RWPE1 (cell line): Measurements from ENCODE around the gene GDF15.

ENCODE experiments used
- CTCF ChIA-PET: fragments of 350-600 bp; sonication (Branson Sonifier 250); formaldehyde crosslinking; extraction: SDS; loops from one replicate; lab custom pipeline; 2021; lab: Yijun Ruan, JAX
- POLR2A ChIA-PET: fragments of 400-600 bp; formaldehyde crosslinking; extraction: SDS; loops from one replicate; lab custom pipeline; 2020; ENCODE audit warnings: antibody characterized with exemption; ENCODE audit not compliant: low non-redundant PET; lab: Yijun Ruan, JAX
- DNase-seq: peaks from one replicate; pipeline ENCODE4 v3.0.0; 2012; ENCODE audit warnings: low spot score
- H3K27ac ChIP-seq: fragments of 450-650 bp; 2 replicates; pipeline ENCODE4 v1.5.1; 2017
- TF ChIP-seq, protein P1 (sequence below): fragments of 450-650 bp; conservative IDR thresholded peaks from 2 replicates; pipeline ENCODE4 v1.5.1; 2017; ENCODE audit warnings: low read depth, mild to moderate bottlenecking

Gene GDF15

GRCh38 chr19:18424890-18425514 lies 39.0 kb downstream of the GDF15 start:
- ChIA-PET CTCF (interaction anchor here (0.7 to 1.5 kb wide), 4 partner anchors 36 to 570 kb away, joined by 3 to 5 read pairs (median 4); no protein-coding TSS in a partner anchor), POLR2A (no interaction called here)
- no peak for DNase-seq
- peak overlapping the region; percentile 86 for H3K27ac ChIP-seq
- TF ChIP-seq, protein P1, sequence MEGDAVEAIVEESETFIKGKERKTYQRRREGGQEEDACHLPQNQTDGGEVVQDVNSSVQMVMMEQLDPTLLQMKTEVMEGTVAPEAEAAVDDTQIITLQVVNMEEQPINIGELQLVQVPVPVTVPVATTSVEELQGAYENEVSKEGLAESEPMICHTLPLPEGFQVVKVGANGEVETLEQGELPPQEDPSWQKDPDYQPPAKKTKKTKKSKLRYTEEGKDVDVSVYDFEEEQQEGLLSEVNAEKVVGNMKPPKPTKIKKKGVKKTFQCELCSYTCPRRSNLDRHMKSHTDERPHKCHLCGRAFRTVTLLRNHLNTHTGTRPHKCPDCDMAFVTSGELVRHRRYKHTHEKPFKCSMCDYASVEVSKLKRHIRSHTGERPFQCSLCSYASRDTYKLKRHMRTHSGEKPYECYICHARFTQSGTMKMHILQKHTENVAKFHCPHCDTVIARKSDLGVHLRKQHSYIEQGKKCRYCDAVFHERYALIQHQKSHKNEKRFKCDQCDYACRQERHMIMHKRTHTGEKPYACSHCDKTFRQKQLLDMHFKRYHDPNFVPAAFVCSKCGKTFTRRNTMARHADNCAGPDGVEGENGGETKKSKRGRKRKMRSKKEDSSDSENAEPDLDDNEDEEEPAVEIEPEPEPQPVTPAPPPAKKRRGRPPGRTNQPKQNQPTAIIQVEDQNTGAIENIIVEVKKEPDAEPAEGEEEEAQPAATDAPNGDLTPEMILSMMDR: no peak

DNA sequence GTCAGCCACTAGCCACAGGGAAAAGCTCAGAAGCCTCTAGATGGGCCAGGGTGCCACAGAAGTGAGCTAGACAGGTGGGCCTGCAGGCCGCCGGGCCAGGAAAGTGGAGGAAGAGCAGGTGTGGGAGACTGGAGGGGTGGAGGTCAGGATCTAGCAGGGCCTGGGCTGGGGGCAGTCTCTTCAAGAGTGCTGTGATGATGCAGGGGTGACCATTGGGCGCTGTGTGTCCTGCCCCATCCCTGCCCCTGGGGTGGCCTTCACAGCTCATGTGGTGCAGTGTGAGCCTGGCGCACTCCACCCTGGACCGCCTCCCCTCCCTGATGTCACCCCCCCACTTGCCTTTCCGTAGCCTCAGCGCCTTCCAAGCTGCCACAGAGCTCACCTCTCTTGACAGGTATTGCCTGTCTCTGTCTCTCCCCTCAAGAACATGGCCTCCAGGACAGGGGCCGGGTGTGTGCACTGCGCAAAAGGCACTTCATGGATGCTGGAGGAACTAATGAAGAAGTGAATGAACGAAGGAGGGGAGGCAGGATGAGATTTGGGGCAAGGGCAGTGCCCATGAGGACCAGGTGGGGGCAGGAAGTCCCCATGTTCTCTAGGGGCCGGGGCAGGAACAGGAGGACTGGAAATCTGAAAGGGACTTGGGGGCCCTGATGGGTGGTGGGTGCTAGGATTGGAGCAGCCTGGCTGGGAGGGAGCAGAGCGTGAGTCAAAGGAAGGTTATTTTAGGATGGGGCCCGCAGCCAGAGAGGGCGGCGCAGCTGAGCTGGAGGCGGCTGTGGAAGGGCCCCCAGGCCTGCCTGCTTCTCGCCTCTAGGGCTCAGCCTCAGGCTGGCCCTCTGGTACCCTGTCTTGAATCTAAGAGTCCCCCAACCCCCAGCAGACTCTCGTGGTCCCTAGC lies 39.8 kb downstream of the GDF15 start:
- TF ChIP-seq, protein P1: 0 out of 2 replicates have a peak, but pooled peaks have one; percentile 6
- DNase-seq: no peak
- ChIA-PET CTCF (interaction anchor here (0.7 to 1.0 kb wide), 4 partner anchors 36 to 569 kb away, joined by 3 to 5 read pairs (median 4); no protein-coding TSS in a partner anchor), POLR2A (no interaction called here)
- H3K27ac ChIP-seq: peak overlapping the region; percentile 86

DNA sequence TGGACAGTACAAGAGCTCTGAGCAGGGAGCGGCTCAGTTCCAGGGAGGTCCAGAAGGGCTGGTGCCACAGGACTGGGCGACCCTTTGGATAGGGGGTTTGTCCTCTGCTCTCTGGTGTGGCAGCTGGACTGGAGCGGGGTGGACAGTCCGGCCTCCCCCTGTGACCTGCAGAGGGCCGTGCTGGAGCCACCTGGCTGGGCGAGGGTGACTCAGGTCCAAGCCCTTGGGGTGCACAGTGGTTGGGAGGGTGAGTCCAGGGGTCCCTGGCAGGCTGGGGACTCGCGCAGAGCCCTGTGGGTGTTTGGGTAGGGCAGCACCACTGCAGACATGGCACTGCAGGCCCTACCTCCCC lies 40.4 kb downstream of the GDF15 start:
- CTCF ChIA-PET: interaction anchor here (0.7 kb wide), 1 partner anchor 146 kb away, joined by 3 read pairs; no protein-coding TSS in a partner anchor
- POLR2A ChIA-PET: no interaction called here
- TF ChIP-seq, protein P1: no peak
- peak overlapping the region; percentile 86 for H3K27ac ChIP-seq
- no peak for DNase-seq

DNA sequence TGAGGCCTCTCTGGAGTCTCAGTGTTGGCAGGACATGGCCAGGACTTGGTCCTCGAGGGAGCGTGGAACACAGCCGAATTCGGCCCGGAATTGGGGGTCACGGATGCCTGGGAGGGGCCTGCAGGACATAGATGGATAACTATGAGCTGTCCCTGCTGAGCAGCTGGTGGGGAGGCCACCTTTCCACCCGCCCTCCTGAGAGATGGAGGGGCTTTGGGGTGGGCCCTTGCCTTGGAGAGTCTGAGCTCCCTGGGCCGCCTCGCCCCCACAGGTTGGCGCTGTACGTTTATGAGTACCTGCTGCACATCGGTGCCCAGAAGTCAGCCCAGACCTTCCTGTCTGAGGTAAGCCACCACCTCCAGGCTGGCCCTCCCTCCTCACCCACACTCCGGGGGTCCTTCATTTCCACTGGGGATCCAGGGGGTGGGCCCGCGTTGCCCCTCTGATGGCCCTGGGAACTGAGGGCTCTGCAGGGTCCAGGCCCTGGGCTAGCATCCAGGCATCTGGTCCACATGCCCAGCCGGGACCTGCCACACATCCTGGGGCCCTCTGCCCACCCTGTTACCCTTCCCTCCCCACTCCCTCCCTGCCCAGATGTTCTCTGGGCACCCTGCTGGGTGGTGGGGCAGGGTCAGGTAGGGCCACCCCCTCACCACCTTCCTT lies 41.3 kb downstream of the GDF15 start:
- DNase-seq: no peak
- peak overlapping the region; percentile 86 for H3K27ac ChIP-seq
- TF ChIP-seq, protein P1: no peak
- ChIA-PET POLR2A (no interaction called here), CTCF (no interaction called here)

GRCh38 chr19:18427743-18428113 lies 41.8 kb downstream of the GDF15 start:
- peak overlapping the region; percentile 86 for H3K27ac ChIP-seq
- no peak for DNase-seq
- CTCF ChIA-PET: no interaction called here
- TF ChIP-seq, protein P1: no peak
- POLR2A ChIA-PET: no interaction called here
